OCI-LY7 (cell line): Measurements from ENCODE around the gene TSPY1.
"Not testable (repeated sequence)": the region's sequence is repeated elsewhere in the genome, so short reads cannot be mapped to it uniquely, and the experiment has no call there.

Source experiments
- EZH2phosphoT487 ChIP-seq: fragments of 200-600 bp; sonication (generic); IDR thresholded peaks from 2 replicates; pipeline ENCODE4 v1.6.1; 2018; ENCODE audit warnings: low read depth, borderline replicate concordance, mild to moderate bottlenecking, mixed run types, antibody characterized with exemption, low read length, moderate library complexity, mixed read lengths
- TF ChIP-seq, protein P1 (sequence below): fragments of 200-600 bp; sonication (generic); conservative IDR thresholded peaks from 2 replicates; pipeline ENCODE4 v1.5.1; 2014; ENCODE audit warnings: mild to moderate bottlenecking, antibody characterized with exemption, low read length, moderate library complexity, mixed read lengths

DNA sequence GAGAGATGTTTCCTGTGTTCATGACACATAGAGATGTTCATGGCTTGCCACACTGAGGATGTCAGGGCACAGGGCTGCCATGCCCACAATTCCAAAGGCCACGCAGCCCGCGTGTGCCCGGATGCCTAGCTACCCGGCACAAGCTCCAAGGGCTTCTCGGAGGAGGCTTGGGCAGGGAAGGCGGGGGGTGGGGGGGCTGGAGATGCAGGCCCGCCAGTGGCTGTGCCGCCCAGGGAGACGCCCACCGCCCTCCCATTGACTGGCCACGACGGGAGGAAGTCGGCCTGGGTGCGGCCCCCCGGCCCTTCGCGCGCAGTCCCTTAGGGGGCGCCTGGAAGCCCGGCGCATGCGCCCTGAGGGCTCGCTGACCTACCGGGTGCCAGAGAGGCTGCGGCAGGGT is 20.2 kb downstream of the TSPY1 start, which contains the start of gene TSPY9:
- TF ChIP-seq, protein P1, sequence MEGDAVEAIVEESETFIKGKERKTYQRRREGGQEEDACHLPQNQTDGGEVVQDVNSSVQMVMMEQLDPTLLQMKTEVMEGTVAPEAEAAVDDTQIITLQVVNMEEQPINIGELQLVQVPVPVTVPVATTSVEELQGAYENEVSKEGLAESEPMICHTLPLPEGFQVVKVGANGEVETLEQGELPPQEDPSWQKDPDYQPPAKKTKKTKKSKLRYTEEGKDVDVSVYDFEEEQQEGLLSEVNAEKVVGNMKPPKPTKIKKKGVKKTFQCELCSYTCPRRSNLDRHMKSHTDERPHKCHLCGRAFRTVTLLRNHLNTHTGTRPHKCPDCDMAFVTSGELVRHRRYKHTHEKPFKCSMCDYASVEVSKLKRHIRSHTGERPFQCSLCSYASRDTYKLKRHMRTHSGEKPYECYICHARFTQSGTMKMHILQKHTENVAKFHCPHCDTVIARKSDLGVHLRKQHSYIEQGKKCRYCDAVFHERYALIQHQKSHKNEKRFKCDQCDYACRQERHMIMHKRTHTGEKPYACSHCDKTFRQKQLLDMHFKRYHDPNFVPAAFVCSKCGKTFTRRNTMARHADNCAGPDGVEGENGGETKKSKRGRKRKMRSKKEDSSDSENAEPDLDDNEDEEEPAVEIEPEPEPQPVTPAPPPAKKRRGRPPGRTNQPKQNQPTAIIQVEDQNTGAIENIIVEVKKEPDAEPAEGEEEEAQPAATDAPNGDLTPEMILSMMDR = not testable (repeated sequence)
- TF ChIP-seq EZH2phosphoT487 = not testable (repeated sequence)
